IMR-90 (cell line): ENCODE results near the gene CNP. TPM values are rescaled to one million over a fixed set of nuclear protein-coding genes. Genes with fewer than 3 reads are reported as not detected.
A peak's percentile ranks its signal among the peaks of the same experiment; 100 is the strongest.

Experiments
- ATAC-seq: fragments of 200-7000 bp; cut with Tn5 transposase; 2 replicates; pipeline ENCODE4 v1.9.1; 2020; ENCODE audit warnings: low read depth, mild to moderate bottlenecking, moderate library complexity
- BruUV-seq: library from RNA; stranded (reverse); fragments of 400-500 nt; replicated peaks from 2 replicates; lab custom pipeline; 2021; lab: Mats Ljungman, UMichigan
- CTCF ChIA-PET: fragments of 300-600 bp; formaldehyde crosslinking; extraction: SDS; loops from one replicate; lab custom pipeline; 2021; ENCODE audit warnings: antibody characterized with exemption; lab: Yijun Ruan, JAX
- POLR2A ChIA-PET: fragments of 300-600 bp; sonication (Branson Sonifier 250); formaldehyde crosslinking; loops from one replicate; lab custom pipeline; 2022; ENCODE audit warnings: antibody characterized with exemption; ENCODE audit not compliant: unreplicated experiment; lab: Charles Lee
- DNase-seq: peaks from one replicate; pipeline ENCODE4 v3.0.0; 2013
- H2AFZ ChIP-seq: replicated peaks from 2 replicates; pipeline ENCODE3; 2013; ENCODE audit warnings: low read length, mild to moderate bottlenecking; ENCODE audit not compliant: poor library complexity
- H2AK5ac ChIP-seq: 2 replicates; pipeline ENCODE4 v1.6.1; 2013; ENCODE audit warnings: low read depth, low read length, inconsistent platforms
- H2AK9ac ChIP-seq: replicated peaks from 2 replicates; pipeline ENCODE3; 2013; ENCODE audit warnings: mild to moderate bottlenecking, low read depth, low read length, moderate library complexity; ENCODE audit not compliant: poor library complexity
- H2BK120ac ChIP-seq: 2 replicates; pipeline ENCODE4 v1.6.1; 2013; ENCODE audit warnings: low read depth, low read length, inconsistent platforms
- H2BK15ac ChIP-seq: 3 replicates; pipeline ENCODE4 v1.6.1; 2013; ENCODE audit warnings: low read depth, low read length, inconsistent platforms
- H2BK20ac ChIP-seq: 2 replicates; pipeline ENCODE4 v1.6.1; 2013; ENCODE audit warnings: low read depth, mild to moderate bottlenecking, inconsistent platforms, low read length, moderate library complexity
- H2BK5ac ChIP-seq: 2 replicates; pipeline ENCODE4 v1.6.1; 2013; ENCODE audit warnings: mild to moderate bottlenecking, low read depth, low read length, inconsistent platforms; ENCODE audit not compliant: poor library complexity, severe bottlenecking
- H3K14ac ChIP-seq: replicated peaks from 2 replicates; pipeline ENCODE4 v1.6.1; 2013; ENCODE audit warnings: low read depth, low read length, inconsistent platforms
- H3K18ac ChIP-seq: 2 replicates; pipeline ENCODE4 v1.6.1; 2013; ENCODE audit warnings: low read depth, low read length, control low read depth
- H3K23ac ChIP-seq: 2 replicates; pipeline ENCODE4 v1.6.1; 2013; ENCODE audit warnings: low read depth, low read length, inconsistent platforms
- H3K27ac ChIP-seq: 2 replicates; pipeline ENCODE4 v1.5.1; 2013; ENCODE audit warnings: mild to moderate bottlenecking, control low read depth, low read length; ENCODE audit not compliant: insufficient read depth
- H3K27me3 ChIP-seq: 2 replicates; pipeline ENCODE4 v1.6.1; 2013; ENCODE audit warnings: low read length; ENCODE audit not compliant: control insufficient read depth, insufficient read depth
- H3K36me3 ChIP-seq: 2 replicates; pipeline ENCODE4 v1.6.1; 2013; ENCODE audit warnings: low read length, mixed read lengths; ENCODE audit not compliant: control insufficient read depth, insufficient read depth
- H3K4ac ChIP-seq: 2 replicates; pipeline ENCODE4 v1.6.1; 2013; ENCODE audit warnings: low read depth, low read length, inconsistent platforms
- H3K4me1 ChIP-seq: 2 replicates; pipeline ENCODE4 v1.6.1; 2013; ENCODE audit warnings: low read length, mixed read lengths; ENCODE audit not compliant: control insufficient read depth, insufficient read depth
- H3K4me2 ChIP-seq: 2 replicates; pipeline ENCODE4 v1.6.1; 2013; ENCODE audit warnings: low read depth, mild to moderate bottlenecking, control low read depth, low read length, moderate library complexity
- H3K4me3 ChIP-seq: 2 replicates; pipeline ENCODE4 v1.5.1; 2013; ENCODE audit warnings: low read depth, mild to moderate bottlenecking, control low read depth, low read length, moderate library complexity; ENCODE audit not compliant: insufficient read depth
- H3K56ac ChIP-seq: 2 replicates; pipeline ENCODE4 v1.6.1; 2013; ENCODE audit warnings: low read length, inconsistent platforms; ENCODE audit not compliant: insufficient read depth; ENCODE audit errors: extremely low read depth
- H3K79me1 ChIP-seq, 2 experiments: 2 replicates each; pipeline ENCODE4 v1.6.1; 2013; ENCODE audit warnings: low read length in 2 of 2, inconsistent platforms in 1 of 2, low read depth in 1 of 2
- H3K9ac ChIP-seq: 2 replicates; pipeline ENCODE4 v1.6.1; 2013; ENCODE audit warnings: low read depth, low read length, control low read depth
- H3K9me1 ChIP-seq: 2 replicates; pipeline ENCODE4 v1.6.1; 2013; ENCODE audit warnings: low read length, inconsistent platforms; ENCODE audit not compliant: insufficient read depth
- H3K9me3 ChIP-seq: 2 replicates; pipeline ENCODE4 v1.6.1; 2013; ENCODE audit warnings: low read length; ENCODE audit not compliant: control insufficient read depth, insufficient read depth
- H4K20me1 ChIP-seq: 2 replicates; pipeline ENCODE4 v1.6.1; 2013; ENCODE audit warnings: low read length, inconsistent platforms; ENCODE audit not compliant: insufficient read depth
- H4K5ac ChIP-seq: 2 replicates; pipeline ENCODE4 v1.6.1; 2013; ENCODE audit warnings: mild to moderate bottlenecking, low read depth, low read length, control low read depth
- H4K8ac ChIP-seq, 2 experiments: 2 replicates each; pipeline ENCODE4 v1.6.1; 2013; ENCODE audit warnings: low read depth in 2 of 2, low read length in 2 of 2, control low read depth in 1 of 2, inconsistent platforms in 1 of 2
- H4K91ac ChIP-seq: 2 replicates; pipeline ENCODE4 v1.6.1; 2013; ENCODE audit warnings: low read depth, low read length, inconsistent platforms; ENCODE audit not compliant: insufficient read depth
- BHLHE40 ChIP-seq: fragments of 150-350 bp; IDR thresholded peaks from 2 replicates; pipeline ENCODE4 v1.6.1; 2016; ENCODE audit warnings: mild to moderate bottlenecking, low read depth, low read length
- CEBPB ChIP-seq: IDR thresholded peaks from 2 replicates; pipeline ENCODE4 v1.6.1; 2012; ENCODE audit warnings: low read depth, low read length, improper control_type of control experiment
- CHD1 ChIP-seq: IDR thresholded peaks from 2 replicates; pipeline ENCODE4 v1.6.1; 2012; ENCODE audit warnings: low read depth, low read length, improper control_type of control experiment
- CTCF ChIP-seq: conservative IDR thresholded peaks from 2 replicates; pipeline ENCODE4 v1.5.1; 2012; ENCODE audit warnings: mild to moderate bottlenecking, low read depth, low read length, improper control_type of control experiment
- ELK1 ChIP-seq: fragments of 150-350 bp; IDR thresholded peaks from 2 replicates; pipeline ENCODE4 v1.6.1; 2016; ENCODE audit warnings: low read depth, mild to moderate bottlenecking, low read length, moderate library complexity, borderline replicate concordance
- FOS ChIP-seq: fragments of 150-350 bp; IDR thresholded peaks from 2 replicates; pipeline ENCODE4 v1.6.1; 2016; ENCODE audit warnings: low read depth, low read length
- MAFK ChIP-seq: IDR thresholded peaks from 2 replicates; pipeline ENCODE4 v1.6.1; 2012; ENCODE audit warnings: low read depth, low read length, improper control_type of control experiment
- MAZ ChIP-seq: IDR thresholded peaks from 2 replicates; pipeline ENCODE4 v1.6.1; 2012; ENCODE audit warnings: low read depth, mild to moderate bottlenecking, low read length, improper control_type of control experiment, moderate library complexity, borderline replicate concordance
- MXI1 ChIP-seq: IDR thresholded peaks from 2 replicates; pipeline ENCODE4 v1.6.1; 2012; ENCODE audit warnings: low read depth, mild to moderate bottlenecking, low read length, moderate library complexity, borderline replicate concordance
- NFE2L2 ChIP-seq: fragments of 150-350 bp; IDR thresholded peaks from 2 replicates; pipeline ENCODE4 v1.6.1; 2016; ENCODE audit warnings: low read depth, mild to moderate bottlenecking, low read length
- POLR2A ChIP-seq: IDR thresholded peaks from 2 replicates; pipeline ENCODE4 v1.6.1; 2012; ENCODE audit warnings: mild to moderate bottlenecking, low read depth, low read length
- RAD21 ChIP-seq: IDR thresholded peaks from 2 replicates; pipeline ENCODE4 v1.6.1; 2012; ENCODE audit warnings: low read length, improper control_type of control experiment
- RCOR1 ChIP-seq: IDR thresholded peaks from 2 replicates; pipeline ENCODE4 v1.6.1; 2012; ENCODE audit warnings: mild to moderate bottlenecking, low read length, improper control_type of control experiment; ENCODE audit not compliant: insufficient replicate concordance
- RFX5 ChIP-seq: IDR thresholded peaks from 2 replicates; pipeline ENCODE4 v1.8.0; 2012; ENCODE audit warnings: low read depth, mild to moderate bottlenecking, low read length, moderate library complexity
- SMC3 ChIP-seq: fragments of 150-350 bp; IDR thresholded peaks from 2 replicates; pipeline ENCODE4 v1.6.1; 2016; ENCODE audit warnings: low read depth, mild to moderate bottlenecking, antibody characterized with exemption, low read length, moderate library complexity
- WGBS, 2 experiments: methylation state at CpG; one replicate each; pipeline versions ENCODE4 v1.1.5 to v1.1.7; 2013; ENCODE audit warnings: missing lambda C conversion rate in 2 of 2; ENCODE audit not compliant: insufficient read length in 1 of 2; ENCODE audit errors: extremely low coverage in 2 of 2; 5-methylcytosine and 5-hydroxymethylcytosine counted together
- dilution Hi-C: fragments of 300-500 bp; cut with HindIII; formaldehyde crosslinking; loops from one replicate; pipeline ENCODE4 v1.14.3; 2018; ENCODE audit warnings: low sequenced_read_pairs; ENCODE audit not compliant: unreplicated experiment
- in situ Hi-C: fragments of 300-500 bp; cut with MboI; formaldehyde crosslinking; loops from 3 replicates; pipeline ENCODE4 v1.14.3; 2019; ENCODE audit warnings: low sequenced_read_pairs, inconsistent platforms, mixed read lengths
- intact Hi-C: fragments of 100-400 bp; cut with micrococcal nuclease; formaldehyde crosslinking; loops from 2 replicates; pipeline ENCODE4 v1.10.0; 2022
- polyA plus RNA-seq, 3 experiments: library from polyadenylated mRNA; depleted of rRNA; stranded (reverse); fragments of >200 nt; gene quantifications; 2 replicates each; pipeline ENCODE4 v1.2.3, GENCODE V29; 2012; ENCODE audit warnings: low replicate concordance in 1 of 3
- total RNA-seq: library from RNA; depleted of rRNA; stranded (reverse); fragments of >200 nt; gene quantifications from 2 replicates; pipeline ENCODE4 v1.2.3, GENCODE V29; 2012
- TF ChIP-seq, protein P1 (sequence below): fragments of 150-350 bp; IDR thresholded peaks from 2 replicates; pipeline ENCODE4 v1.6.1; 2017; ENCODE audit warnings: mild to moderate bottlenecking, antibody characterized with exemption, low read length, low read depth

The CNP gene
- total and polyA plus RNA-seq, 2 of the 4 experiments (the other 2 are of a cell fraction), result 45.5 to 46.4 TPM

- Histone ChIP-seq H2AK9ac (no peak overlapping the region), H4K91ac (no peak overlapping the region), H3K4ac (no peak overlapping the region), H4K8ac (no peak overlapping the region), H3K18ac (no peak overlapping the region), H3K4me2 (no peak overlapping the region), H3K9ac (no peak overlapping the region), H2BK120ac (no peak overlapping the region), H3K23ac (no peak overlapping the region), H2AFZ (no peak overlapping the region), H3K14ac (0 out of 2 replicates have a peak overlapping the region, but pooled peaks have one; percentile 21), H4K20me1 (no peaks in the 10 kb centered on the region), H3K56ac (no peak overlapping the region), H2BK5ac (no peak overlapping the region), H4K5ac (no peak overlapping the region), H3K9me1 (no peaks in the 10 kb centered on the region), H2AK5ac (peak overlapping the region; percentile 16; the same call in 1 of the 2 replicates), H2BK15ac (no peak overlapping the region), H3K4me3 (no peak overlapping the region), H2BK20ac (no peak overlapping the region), H3K9me3 (no peaks in the 10 kb centered on the region), H3K27me3 (no peaks in the 10 kb centered on the region), H3K4me1 (peaks cover 12% of the 10 kb centered on the region), H3K79me1 (no peaks in the 10 kb centered on the region), H3K27ac (no peak overlapping the region), H3K36me3 (no peaks in the 10 kb centered on the region)
- CTCF ChIA-PET, result interaction anchor here (0.6 kb wide), 1 partner anchor 323 kb away, joined by 3 read pairs; no protein-coding TSS in a partner anchor
- intact Hi-C loops (no loop called here), in situ Hi-C loops (no loop called here), dilution Hi-C loops (no loop called here)
- ATAC-seq (no peak), DNase-seq (no peak)
- POLR2A ChIA-PET, result no interaction called here
- BruUV-seq, result no TSS peak
- TF ChIP-seq ELK1, result no peak
- no peak for TF ChIP-seq MXI1
- TF ChIP-seq POLR2A, result no peak
- no peak for TF ChIP-seq MAZ
- TF ChIP-seq NFE2L2, result no peak
- no peak for TF ChIP-seq RCOR1
- no peak for TF ChIP-seq SMC3
- no peak for TF ChIP-seq BHLHE40
- no peak for TF ChIP-seq MAFK
- TF ChIP-seq CTCF, result no peak
- no peak for TF ChIP-seq RFX5
- TF ChIP-seq, protein P1, sequence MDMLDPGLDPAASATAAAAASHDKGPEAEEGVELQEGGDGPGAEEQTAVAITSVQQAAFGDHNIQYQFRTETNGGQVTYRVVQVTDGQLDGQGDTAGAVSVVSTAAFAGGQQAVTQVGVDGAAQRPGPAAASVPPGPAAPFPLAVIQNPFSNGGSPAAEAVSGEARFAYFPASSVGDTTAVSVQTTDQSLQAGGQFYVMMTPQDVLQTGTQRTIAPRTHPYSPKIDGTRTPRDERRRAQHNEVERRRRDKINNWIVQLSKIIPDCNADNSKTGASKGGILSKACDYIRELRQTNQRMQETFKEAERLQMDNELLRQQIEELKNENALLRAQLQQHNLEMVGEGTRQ, result no peak
- no peak for TF ChIP-seq RAD21
- TF ChIP-seq CHD1, result no peak
- TF ChIP-seq FOS, result no peak
- TF ChIP-seq CEBPB, result no peak
- no CpG with 5 or more reads among the region's 6 CpGs for WGBS, 2 experiments
Measured at GRCh38 chr17:41956522-41956921, 10.1 kb upstream of the CNP start.
